ENCODE results near the gene SEMA7A.
"Not testable (repeated sequence)": the region's sequence is repeated elsewhere in the genome, so short reads cannot be mapped to it uniquely, and the experiment has no call there.

DNA sequence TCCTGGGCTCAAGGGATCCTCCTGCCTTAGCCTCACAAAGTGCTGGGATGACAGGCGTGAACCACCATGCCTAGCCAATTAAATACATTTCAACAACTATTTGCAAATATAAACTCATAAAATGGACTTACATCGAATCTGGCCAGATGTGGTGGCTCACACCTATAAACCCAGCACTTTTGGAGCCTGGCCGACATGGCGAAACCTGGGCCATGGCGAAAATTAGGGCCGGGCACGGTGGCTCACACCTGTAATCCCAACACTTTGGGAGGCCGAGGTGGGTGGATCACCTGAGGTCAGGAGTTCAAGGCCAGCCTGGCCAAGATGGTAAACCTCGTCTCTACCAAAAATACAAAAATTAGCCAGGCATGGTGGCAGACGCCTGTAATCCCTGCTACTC, 23.3 kb upstream of the SEMA7A start:
- TF ChIP-seq POLR2A, POLR2AphosphoS5 (IDR thresholded peaks at IDR 0.05; ENCODE audit: low read depth, low read length): not testable (repeated sequence)

Data from GM12892 (cell line).